H1 (cell line): ENCODE results near the gene PTMS. TPM values are rescaled to one million over a fixed set of nuclear protein-coding genes. Genes with fewer than 3 reads are reported as not detected.

Experiments used
- CTCF ChIA-PET: fragments of 300-600 bp; sonication (Branson Sonifier 250); formaldehyde crosslinking; loops from one replicate; lab custom pipeline; 2021; ENCODE audit not compliant: partially characterized antibody; lab: Charles Lee
- POLR2A ChIA-PET: fragments of 300-600 bp; sonication (Branson Sonifier 250); formaldehyde crosslinking; loops from one replicate; lab custom pipeline; 2021; ENCODE audit warnings: inconsistent platforms; ENCODE audit not compliant: partially characterized antibody; lab: Charles Lee
- DNase-seq, 2 experiments: peaks; one replicate each; pipeline versions ENCODE4 v3.0.0 to v3.0.0-alpha.2; 2010 to 2022; ENCODE audit warnings: low spot score in 2 of 2, low read depth in 1 of 2, mixed read lengths in 1 of 2
- FAIRE-seq: peaks from 2 replicates; lab custom pipeline; 2011; peaks lifted over from hg19 to GRCh38; lab: Jason Lieb, UNC
- H2AFZ ChIP-seq: 2 replicates; pipeline ENCODE4 v1.8.1; 2012; ENCODE audit warnings: low read length, inconsistent platforms
- H2AK5ac ChIP-seq: 2 replicates; pipeline ENCODE4 v1.6.1; 2013; ENCODE audit warnings: low read depth, low read length
- H2BK120ac ChIP-seq: replicated peaks from 2 replicates; pipeline ENCODE3; 2013; ENCODE audit warnings: low read depth, low read length, inconsistent platforms
- H2BK12ac ChIP-seq: 2 replicates; pipeline ENCODE4 v1.6.1; 2013; ENCODE audit warnings: low read depth, low read length
- H2BK15ac ChIP-seq: 2 replicates; pipeline ENCODE4 v1.6.1; 2013; ENCODE audit warnings: low read length
- H2BK20ac ChIP-seq: 2 replicates; pipeline ENCODE4 v1.6.1; 2013; ENCODE audit warnings: low read length
- H2BK5ac ChIP-seq: 2 replicates; pipeline ENCODE4 v1.6.1; 2013; ENCODE audit warnings: low read depth, low read length
- H3K14ac ChIP-seq: 2 replicates; pipeline ENCODE4 v1.6.1; 2013; ENCODE audit warnings: inconsistent platforms; ENCODE audit not compliant: insufficient read length
- H3K18ac ChIP-seq: 2 replicates; pipeline ENCODE4 v1.6.1; 2013; ENCODE audit warnings: low read length; ENCODE audit errors: extremely low read depth
- H3K23ac ChIP-seq: 2 replicates; pipeline ENCODE4 v1.6.1; 2013; ENCODE audit warnings: inconsistent platforms; ENCODE audit not compliant: insufficient read length
- H3K23me2 ChIP-seq: 2 replicates; pipeline ENCODE4 v1.6.1; 2013; ENCODE audit warnings: low read depth, low read length
- H3K27ac ChIP-seq: 2 replicates; pipeline ENCODE4 v1.6.1; 2011; ENCODE audit warnings: low read depth, low read length, inconsistent platforms
- H3K27me3 ChIP-seq, 4 experiments: replicated peaks in 1 of 4; 1 replicate in 1 of 4; 2 replicates in 3 of 4; pipeline versions ENCODE4 v1.6.1 to v1.8.1; 2011 to 2013; ENCODE audit warnings: low read length in 3 of 4, mild to moderate bottlenecking in 3 of 4, inconsistent platforms in 2 of 4, mixed read lengths in 2 of 4, moderate library complexity in 1 of 4; ENCODE audit not compliant: control insufficient read depth in 3 of 4, insufficient read depth in 3 of 4; ENCODE audit errors: extremely low read depth in 1 of 4
- H3K36me3 ChIP-seq, 4 experiments: 2 replicates each; pipeline versions ENCODE4 v1.6.1 to v1.8.1; 2011 to 2013; ENCODE audit warnings: mild to moderate bottlenecking in 4 of 4, low read length in 3 of 4, moderate library complexity in 2 of 4, control low read depth in 1 of 4, inconsistent platforms in 1 of 4; ENCODE audit not compliant: insufficient read depth in 4 of 4, control insufficient read depth in 2 of 4
- H3K4ac ChIP-seq: replicated peaks from 2 replicates; pipeline ENCODE3; 2013; ENCODE audit warnings: low read length, low read depth, mixed read lengths, inconsistent platforms; ENCODE audit not compliant: insufficient read length
- H3K4me1 ChIP-seq, 4 experiments: replicated peaks in 1 of 4; 1 replicate in 1 of 4; 2 replicates in 3 of 4; pipeline versions ENCODE4 v1.6.1 to v1.8.1; 2011 to 2013; ENCODE audit warnings: low read length in 3 of 4, inconsistent platforms in 2 of 4, mixed read lengths in 1 of 4; ENCODE audit not compliant: insufficient read depth in 4 of 4, control insufficient read depth in 3 of 4
- H3K4me2 ChIP-seq, 2 experiments: 2 replicates each; pipeline versions ENCODE4 v1.6.1 to v1.8.1; 2011 to 2013; ENCODE audit warnings: low read depth in 2 of 2, low read length in 2 of 2, control low read depth in 1 of 2, inconsistent platforms in 1 of 2, mild to moderate bottlenecking in 1 of 2; ENCODE audit not compliant: insufficient read depth in 1 of 2
- H3K4me3 ChIP-seq, 4 experiments: fragments of 200-600, 300-600 bp in 1 of 4; sonication (generic), shearing (Covaris generic), sonication (Bioruptor Twin) in 1 of 4; 2 replicates each; pipeline versions ENCODE4 v1.5.1 to v1.8.1; 2011 to 2016; ENCODE audit warnings: low read length in 4 of 4, low read depth in 3 of 4, control low read depth in 2 of 4, inconsistent platforms in 2 of 4, mild to moderate bottlenecking in 2 of 4, mixed read lengths in 1 of 4, moderate library complexity in 1 of 4; ENCODE audit not compliant: insufficient read depth in 2 of 4; ENCODE audit errors: extremely low read depth in 1 of 4
- H3K56ac ChIP-seq: replicated peaks from 2 replicates; pipeline ENCODE3; 2013; ENCODE audit warnings: low read depth, mild to moderate bottlenecking, mixed read lengths, low read length, inconsistent platforms; ENCODE audit not compliant: insufficient read length
- H3K79me1 ChIP-seq: 2 replicates; pipeline ENCODE4 v1.6.1; 2013; ENCODE audit warnings: low read depth, low read length, control low read depth
- H3K79me2 ChIP-seq, 2 experiments: 2 replicates each; pipeline versions ENCODE4 v1.6.1 to v1.8.1; 2012 to 2013; ENCODE audit warnings: low read length in 2 of 2, mild to moderate bottlenecking in 2 of 2, inconsistent platforms in 1 of 2; ENCODE audit not compliant: insufficient read depth in 2 of 2, control insufficient read depth in 1 of 2
- H3K9ac ChIP-seq, 4 experiments: replicated peaks in 1 of 4; 1 replicate in 1 of 4; 2 replicates in 3 of 4; pipeline versions ENCODE4 v1.6.1 to v1.8.1; 2011 to 2013; ENCODE audit warnings: low read depth in 3 of 4, low read length in 3 of 4, control low read depth in 2 of 4, mild to moderate bottlenecking in 2 of 4, moderate library complexity in 2 of 4, inconsistent platforms in 1 of 4; ENCODE audit errors: extremely low read depth in 1 of 4
- H3K9me3 ChIP-seq, 2 experiments: 2 replicates each; pipeline versions ENCODE4 v1.6.1 to v1.8.1; 2012 to 2013; ENCODE audit warnings: mild to moderate bottlenecking in 2 of 2, moderate library complexity in 2 of 2, control low read depth in 1 of 2, inconsistent platforms in 1 of 2, low read depth in 1 of 2, low read length in 1 of 2, mixed read lengths in 1 of 2; ENCODE audit not compliant: insufficient read depth in 2 of 2
- H4K20me1 ChIP-seq, 2 experiments: replicated peaks in 1 of 2; 2 replicates each; pipeline versions ENCODE3 to v1.8.1; 2011 to 2013; ENCODE audit warnings: inconsistent platforms in 2 of 2, low read length in 2 of 2, mild to moderate bottlenecking in 1 of 2; ENCODE audit not compliant: insufficient read depth in 2 of 2, control insufficient read depth in 1 of 2
- H4K5ac ChIP-seq: 2 replicates; pipeline ENCODE4 v1.6.1; 2013; ENCODE audit warnings: low read length, low read depth, mixed read lengths, inconsistent platforms; ENCODE audit not compliant: insufficient read length
- H4K8ac ChIP-seq: 2 replicates; pipeline ENCODE4 v1.8.0; 2013; ENCODE audit warnings: mild to moderate bottlenecking, moderate library complexity, low read length, inconsistent platforms; ENCODE audit not compliant: insufficient read depth; ENCODE audit errors: extremely low read depth
- H4K91ac ChIP-seq: replicated peaks from 2 replicates; pipeline ENCODE3; 2013; ENCODE audit warnings: low read length, mixed read lengths, inconsistent platforms; ENCODE audit not compliant: insufficient read length
- CBX8 ChIP-seq: fragments of 300-800, 300-1000 bp; sonication (generic); IDR thresholded peaks from 2 replicates; pipeline ENCODE4 v1.7.1; 2016; ENCODE audit warnings: low read depth, low read length, borderline replicate concordance
- CHD2 ChIP-seq: IDR thresholded peaks from 2 replicates; pipeline ENCODE4 v1.6.1; 2012; ENCODE audit warnings: low read length, improper control_type of control experiment
- E2F6 ChIP-seq: IDR thresholded peaks from 2 replicates; pipeline ENCODE4 v1.6.1; 2012; ENCODE audit warnings: inconsistent platforms
- HDAC6 ChIP-seq: IDR thresholded peaks from one replicate; pipeline ENCODE4 v1.7.1; 2012; ENCODE audit warnings: low read depth, mild to moderate bottlenecking, inconsistent platforms, low read length, moderate library complexity
- JUND ChIP-seq: IDR thresholded peaks from 2 replicates; pipeline ENCODE4 v1.6.1; 2011; ENCODE audit warnings: mild to moderate bottlenecking, improper control_type of control experiment, low read length
- MAFK ChIP-seq: IDR thresholded peaks from 2 replicates; pipeline ENCODE4 v1.6.1; 2012; ENCODE audit warnings: low read depth, mild to moderate bottlenecking, improper control_type of control experiment, low read length
- SP2 ChIP-seq: IDR thresholded peaks from 2 replicates; pipeline ENCODE4 v1.6.1; 2012; ENCODE audit warnings: mild to moderate bottlenecking, low read length, inconsistent platforms
- SP4 ChIP-seq: IDR thresholded peaks from 2 replicates; pipeline ENCODE4 v1.6.1; 2012; ENCODE audit warnings: low read length, inconsistent platforms
- TAF1 ChIP-seq: IDR thresholded peaks from 2 replicates; pipeline ENCODE4 v1.6.1; 2011; ENCODE audit warnings: mild to moderate bottlenecking, low read depth, low read length
- TEAD4 ChIP-seq: IDR thresholded peaks from 2 replicates; pipeline ENCODE4 v1.6.1; 2012; ENCODE audit warnings: low read depth, low read length, inconsistent platforms, mixed read lengths
- YY1 ChIP-seq: IDR thresholded peaks from 2 replicates; pipeline ENCODE4 v1.6.1; 2011; ENCODE audit warnings: low read depth, mild to moderate bottlenecking, low read length
- WGBS, 2 experiments: shearing (Covaris generic) in 1 of 2; methylation state at CpG; one replicate each; pipeline versions ENCODE4 v1.1.6 to v1.1.7; 2013 to 2015; ENCODE audit warnings: low lambda C conversion rate in 2 of 2, mixed read lengths in 2 of 2, inconsistent platforms in 1 of 2, low coverage in 1 of 2, missing lambda C conversion rate in 1 of 2; ENCODE audit not compliant: insufficient replicate concordance in 2 of 2, insufficient coverage in 1 of 2, insufficient read length in 1 of 2; ENCODE audit errors: extremely low coverage in 1 of 2, missing lambda C conversion rate in 1 of 2; 5-methylcytosine and 5-hydroxymethylcytosine counted together
- polyA plus RNA-seq, 7 experiments: library from polyadenylated mRNA; depleted of rRNA in 3 of 7; stranded (reverse) in 5 of 7; unstranded in 2 of 7; fragments of >200 nt in 5 of 7; fragments of 200-250 nt in 2 of 7; gene quantifications; 1 replicate in 5 of 7; 2 replicates in 1 of 7; 4 replicates in 1 of 7; pipeline versions ENCODE4 v1.2.1 to v1.2.3, GENCODE V29; 2011 to 2013; ENCODE audit warnings: missing spikeins in 2 of 7, mixed read lengths in 2 of 7
- total RNA-seq: library from RNA; stranded (reverse); fragmentation: NEBNext Ultra II Directional; extraction: Animal tissue kit (Norgen Biotek cat#: 25700); gene quantifications from 2 replicates; pipeline ENCODE4 v1.2.1, GENCODE V29; 2021
- TF ChIP-seq, protein P1 (sequence below): IDR thresholded peaks from 2 replicates; pipeline ENCODE4 v1.6.1; 2011; ENCODE audit warnings: low read depth, mild to moderate bottlenecking, low read length; ENCODE audit not compliant: insufficient read depth

Gene PTMS
- total and polyA plus RNA-seq, 2 of the 8 experiments (the other 6 are each of a cell fraction or from before 2014, with no cell fraction given) = 444 to 553 TPM

DNA sequence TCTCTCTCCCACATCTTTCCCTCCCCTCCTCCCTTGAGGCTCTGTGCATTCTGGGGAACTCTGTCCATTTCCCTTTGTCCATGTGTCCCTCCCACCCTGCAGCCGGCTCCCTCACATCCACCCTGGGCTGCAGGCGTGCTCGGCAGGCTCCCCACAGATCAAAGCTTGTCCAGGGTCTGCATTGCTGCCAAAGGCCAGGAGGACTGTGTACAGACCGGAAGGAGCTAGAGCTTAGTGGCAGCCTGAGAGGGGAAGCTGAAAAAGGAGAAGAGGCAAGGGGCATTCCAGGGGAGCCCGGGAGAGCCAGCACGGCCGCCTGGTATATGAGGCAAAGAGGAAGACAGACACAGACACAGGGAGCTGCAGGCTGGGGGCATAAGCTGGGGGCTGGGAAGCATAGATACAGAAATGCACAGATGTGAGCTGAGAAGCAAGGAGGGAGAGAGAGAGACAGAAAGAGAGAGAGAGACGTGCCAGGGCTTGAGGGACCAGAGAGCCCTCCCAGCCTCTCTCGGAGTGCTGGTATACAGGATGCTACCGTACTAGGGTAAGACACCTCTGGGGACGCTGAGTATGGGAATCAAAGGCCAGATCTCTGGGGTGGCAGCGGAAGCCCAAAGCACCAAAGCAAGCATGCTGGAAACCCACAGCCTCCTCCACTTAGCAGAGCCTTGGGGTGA, 26.5 kb downstream of the PTMS start:
- Histone ChIP-seq H2BK5ac (0 out of 2 replicates have a peak overlapping the region, but pooled peaks have one; percentile 56), H3K56ac (no peak overlapping the region), H3K27ac (no peak overlapping the region), H3K18ac (no peak overlapping the region), H2BK15ac (peak overlapping the region; percentile 72; the same call in 1 of the 2 replicates), H4K20me1 (no peaks in the 10 kb centered on the region), H3K4me1 (peaks cover 0 to 9% (median under 1%) of the 10 kb centered on the region in 4 experiments; a peak in 3 of 7 replicates), H2BK120ac (no peak overlapping the region), H3K23ac (no peak overlapping the region), H2AFZ (no peak overlapping the region), H3K4ac (peak overlapping the region; percentile 1), H3K9ac (0 out of 7 replicates have a peak overlapping the region, but pooled peaks of 1 of the 4 experiments have one; percentile 15), H3K23me2 (no peaks in the 10 kb centered on the region), H3K4me3 (no peak overlapping the region), H4K8ac (peak overlapping the region; percentile 63), H3K14ac (no peak overlapping the region), H3K4me2 (no peak overlapping the region), H2AK5ac (no peak overlapping the region), H3K79me2 (no peaks in the 10 kb centered on the region), H4K5ac (no peak overlapping the region), H2BK12ac (no peak overlapping the region), H2BK20ac (no peak overlapping the region), H3K9me3 (no peaks in the 10 kb centered on the region), H3K79me1 (no peaks in the 10 kb centered on the region), H4K91ac (no peak overlapping the region), H3K27me3 (0 out of 7 replicates have a peak, but pooled peaks cover 0 to 3% (median 0%) of the 10 kb centered on the region in 4 experiments), H3K36me3 (no peaks in the 10 kb centered on the region)
- TF ChIP-seq SP2 (no peak), TEAD4 (no peak), TAF1 (no peak), CBX8 (no peak), CHD2 (no peak), SP4 (no peak), JUND (no peak), MAFK (no peak), YY1 (no peak), E2F6 (no peak), HDAC6 (no peak)
- TF ChIP-seq, protein P1, sequence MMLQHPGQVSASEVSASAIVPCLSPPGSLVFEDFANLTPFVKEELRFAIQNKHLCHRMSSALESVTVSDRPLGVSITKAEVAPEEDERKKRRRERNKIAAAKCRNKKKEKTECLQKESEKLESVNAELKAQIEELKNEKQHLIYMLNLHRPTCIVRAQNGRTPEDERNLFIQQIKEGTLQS = no peak
- FAIRE-seq (no peak), DNase-seq (no peak)
- 74% methylated on average over 12 of the region's 12 CpGs; no CpG with 5 or more reads in 1 of the 2 experiments for WGBS, 2 experiments
- ChIA-PET CTCF (interaction anchor here (0.8 to 29.6 kb wide), 9 partner anchors 10 to 39 kb away, joined by 3 to 532 read pairs (median 7); partner anchors contain the start of genes GNB3, GPR162, MLF2 and P3H3), POLR2A (interaction anchor here (1.0 to 3.1 kb wide), 6 partner anchors 10 to 77 kb away, joined by 3 to 10 read pairs (median 7); partner anchors contain the start of gene GPR162)
